ENCODE measurements around the gene PRLH. TPM values are rescaled to one million over a fixed set of nuclear protein-coding genes. Genes with fewer than 3 reads are reported as not detected.
A peak's percentile ranks its signal among the peaks of the same experiment; 100 is the strongest.

PRLH gene
- total and polyA plus RNA-seq, 12 donors = not detected

GRCh38 chr2:237540223-237540775 lies 26.1 kb upstream of the PRLH start:
- intact Hi-C loops (cut with DNase I) = no loop called here
- Histone ChIP-seq H3K27ac (peak overlapping the region in 2 of 10 donors; percentile 5 to 13), H3K4me3 (no peak overlapping the region), H3K27me3 (no peaks in the 10 kb centered on the region), H3K36me3 (peaks cover 0 to 18% (median 0%) of the 10 kb centered on the region in 9 donors), H3K9me3 (no peaks in the 10 kb centered on the region), H3K4me1 (peaks cover 7 to 23% (median 16%) of the 10 kb centered on the region in 9 donors)
- DNase-seq (no peak), ATAC-seq (peak in 7 of 8 donors; percentile 8 to 69 (median 36))
- no peak for TF ChIP-seq CTCF (IDR thresholded peaks at IDR 0.05)
- WGBS, 2 donors = 67 to 78% methylated on average over 13 of the region's 13 CpGs

GRCh38 chr2:237540823-237541222 lies 25.6 kb upstream of the PRLH start:
- no peaks in the 10 kb centered on the region for H3K9me3 ChIP-seq
- peaks cover 0 to 17% (median 0%) of the 10 kb centered on the region in 9 donors for H3K36me3 ChIP-seq
- 43 to 50% methylated on average over 6 of the region's 6 CpGs for WGBS, 2 donors
- peaks cover 7 to 23% (median 16%) of the 10 kb centered on the region in 9 donors for H3K4me1 ChIP-seq
- H3K4me3 ChIP-seq = no peak overlapping the region
- no peak for TF ChIP-seq CTCF (IDR thresholded peaks at IDR 0.05)
- H3K27me3 ChIP-seq = no peaks in the 10 kb centered on the region
- peak; percentile 72 to 78 for DNase-seq
- intact Hi-C loops (cut with DNase I) = no loop called here
- peak overlapping the region in 1 of 10 donors; percentile 13 for H3K27ac ChIP-seq
- peak; percentile 78 to 95 (median 90) for ATAC-seq

DNA sequence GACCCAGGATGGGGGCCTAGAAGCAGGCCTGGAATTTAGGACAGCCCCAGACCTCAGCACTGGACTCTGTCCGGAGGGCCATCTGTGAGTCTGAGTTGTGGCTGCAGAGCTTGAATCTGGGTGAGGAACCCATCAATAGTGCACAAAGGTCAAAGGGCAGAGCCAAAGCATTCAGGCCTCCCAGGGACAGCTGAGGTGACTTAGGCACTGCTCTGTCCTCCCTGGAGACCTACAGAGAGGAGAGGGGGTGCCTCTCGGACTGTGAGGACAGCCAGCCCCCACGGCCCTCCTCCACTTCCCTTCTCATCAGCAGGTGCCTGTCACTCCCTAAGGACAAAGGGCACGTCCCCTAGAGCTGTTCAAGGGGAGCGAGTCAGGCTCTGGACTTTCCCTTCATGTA lies 25.1 kb upstream of the PRLH start:
- DNase-seq (no peak), ATAC-seq (peak in 2 of 8 donors; percentile 13 to 14)
- Histone ChIP-seq H3K4me3 (no peak overlapping the region), H3K27me3 (no peaks in the 10 kb centered on the region), H3K27ac (no peak overlapping the region), H3K9me3 (no peaks in the 10 kb centered on the region), H3K4me1 (peaks cover 7 to 23% (median 16%) of the 10 kb centered on the region in 9 donors), H3K36me3 (peaks cover 0 to 17% (median 0%) of the 10 kb centered on the region in 9 donors)
- WGBS, 2 donors = 71 to 77% methylated on average over 5 of the region's 5 CpGs
- no peak for TF ChIP-seq CTCF (IDR thresholded peaks at IDR 0.05)
- intact Hi-C loops (cut with DNase I) = no loop called here

DNA sequence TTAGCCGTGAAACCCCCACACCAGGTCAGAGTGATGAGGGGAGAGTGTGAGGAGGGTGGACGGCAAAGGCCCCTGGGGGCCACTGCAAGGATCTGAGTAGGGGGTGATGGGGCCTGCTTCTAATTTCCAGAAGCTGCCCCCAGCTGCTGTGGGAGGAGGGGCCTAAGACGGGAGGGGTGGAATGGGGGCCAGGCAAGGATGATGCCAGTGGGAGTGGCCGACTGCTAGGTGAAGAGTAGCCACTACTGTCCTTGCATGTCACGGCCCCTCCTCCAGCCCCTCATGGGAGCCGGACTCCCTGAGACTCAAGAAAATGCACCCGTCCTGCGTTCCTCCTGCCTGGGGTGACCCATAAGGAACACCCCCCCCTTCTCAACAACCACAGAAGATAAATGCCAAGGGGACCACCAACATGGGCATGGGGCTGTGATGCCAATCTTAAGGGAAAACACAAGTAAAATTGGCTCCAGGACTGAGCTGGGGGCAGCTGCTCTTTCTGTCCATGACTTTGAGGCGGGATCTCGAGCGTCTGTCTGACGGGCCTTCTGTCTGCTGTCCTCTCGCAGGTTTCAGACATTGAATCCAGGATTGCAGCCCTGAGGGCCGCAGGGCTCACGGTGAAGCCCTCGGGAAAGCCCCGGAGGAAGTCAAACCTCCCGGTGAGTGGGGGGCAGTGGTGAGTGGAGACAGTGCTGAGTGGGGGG lies 24.2 kb upstream of the PRLH start:
- H3K27ac ChIP-seq = no peak overlapping the region
- no peak for ATAC-seq
- H3K4me3 ChIP-seq = no peak overlapping the region
- peaks cover 7 to 23% (median 16%) of the 10 kb centered on the region in 9 donors for H3K4me1 ChIP-seq
- intact Hi-C loops (cut with DNase I) = no loop called here
- no peaks in the 10 kb centered on the region for H3K9me3 ChIP-seq
- H3K27me3 ChIP-seq = no peaks in the 10 kb centered on the region
- peaks cover 0 to 20% (median 0%) of the 10 kb centered on the region in 9 donors for H3K36me3 ChIP-seq
- no peak for DNase-seq
- no peak for TF ChIP-seq CTCF (IDR thresholded peaks at IDR 0.05)
- 95% methylated on average over 18 of the region's 18 CpGs for WGBS, 2 donors
